K562 (cell line): Measurements from ENCODE around the gene OOSP3.

Source experiments
- GABPA ChIP-seq: fragments of 200-800 bp; sonication (Bioruptor generic); conservative IDR thresholded peaks from 2 replicates; pipeline ENCODE4 v1.6.1; 2016; ENCODE audit warnings: low read depth, missing genetic modification characterization, missing compliant biosample characterization
- SP1 ChIP-seq: sonication (generic); formaldehyde crosslinking; IDR thresholded peaks from 2 replicates; pipeline ENCODE4 v1.8.1; 2022; ENCODE audit warnings: mild to moderate bottlenecking, missing genetic modification reagents

DNA sequence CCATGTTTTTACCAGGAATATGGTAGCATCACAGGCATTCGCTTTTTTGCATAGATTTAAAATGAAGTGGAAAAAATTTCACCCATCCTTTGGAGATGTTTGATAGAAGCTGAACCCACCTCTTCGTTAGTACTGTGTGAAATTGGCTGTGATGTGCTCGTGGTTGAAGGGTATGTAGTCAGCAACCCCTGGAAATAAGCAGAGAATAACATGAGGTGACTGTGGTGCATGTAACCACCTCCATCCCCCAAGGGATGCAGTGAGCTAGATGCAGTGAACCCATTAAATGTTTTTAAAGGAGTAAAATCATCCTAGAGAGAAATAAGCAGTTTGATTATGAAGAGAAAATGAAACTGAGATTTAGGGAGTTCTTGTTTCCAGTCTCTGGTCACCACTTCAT lies 49.2 kb upstream of the OOSP3 start:
- no peak for TF ChIP-seq SP1
- TF ChIP-seq GABPA (tag): no peak
